ENCODE data around the gene SAMD11.

- TF ChIP-seq CTCF (IDR thresholded peaks at IDR 0.05), result no peak
- peak in 2 of 3 donors; percentile 16 to 22 for TF ChIP-seq POLR2A (IDR thresholded peaks at IDR 0.05)
Measured at GRCh38 chr1:942864-943533, 19.3 kb downstream of the SAMD11 start.
